BLaER1 (cell line): ENCODE results near the gene SVIL.
"Not testable (repeated sequence)": the region's sequence is repeated elsewhere in the genome, so short reads cannot be mapped to it uniquely, and the experiment has no call there.

Source experiments
- H3K27ac ChIP-seq: shearing (Covaris generic); formaldehyde crosslinking; 2 replicates; pipeline ENCODE4 v1.8.1; 2022
- H3K27me3 ChIP-seq: shearing (Covaris generic); formaldehyde crosslinking; 2 replicates; pipeline ENCODE4 v1.8.1; 2022
- H3K36me3 ChIP-seq: shearing (Covaris generic); formaldehyde crosslinking; 2 replicates; pipeline ENCODE4 v1.8.1; 2022
- H3K4me1 ChIP-seq: shearing (Covaris generic); formaldehyde crosslinking; 2 replicates; pipeline ENCODE4 v1.8.1; 2022
- H3K4me2 ChIP-seq: shearing (Covaris generic); formaldehyde crosslinking; 2 replicates; pipeline ENCODE4 v1.8.1; 2022
- H3K4me3 ChIP-seq: shearing (Covaris generic); formaldehyde crosslinking; 2 replicates; pipeline ENCODE4 v1.8.1; 2022
- H3K9ac ChIP-seq: shearing (Covaris generic); formaldehyde crosslinking; 2 replicates; pipeline ENCODE4 v1.8.1; 2022
- H3K9me3 ChIP-seq: shearing (Covaris generic); formaldehyde crosslinking; 2 replicates; pipeline ENCODE4 v1.8.1; 2022
- H4K20me1 ChIP-seq: shearing (Covaris generic); formaldehyde crosslinking; 2 replicates; pipeline ENCODE4 v1.8.1; 2022
- Cebpa-rat ChIP-seq: shearing (Covaris generic); IDR thresholded peaks from 2 replicates; pipeline ENCODE4 v1.8.1; 2022

Gene SVIL

DNA sequence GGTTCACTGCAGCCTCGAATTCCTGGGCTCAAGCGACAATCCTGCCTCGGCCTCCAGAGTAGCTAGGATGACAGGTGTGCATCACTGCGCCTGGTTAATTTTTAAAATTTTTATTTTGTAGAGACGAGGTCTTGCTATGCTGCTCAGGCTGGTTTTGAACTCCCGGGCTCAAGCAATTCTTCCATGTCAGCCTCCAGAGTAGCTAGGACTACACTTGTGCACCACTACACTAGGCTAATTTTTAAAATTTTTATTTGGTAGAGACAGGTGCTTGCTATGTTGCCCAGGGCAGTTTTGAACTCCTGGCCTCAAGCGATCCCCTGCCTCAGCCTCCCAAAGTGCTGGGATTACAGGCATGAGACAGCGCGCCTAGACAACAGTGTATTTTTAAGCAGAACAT lies 120.5 kb downstream of the SVIL start:
- H3K27me3 ChIP-seq: no peaks in the 10 kb centered on the region
- H3K4me1 ChIP-seq: peaks cover 5% of the 10 kb centered on the region
- no peak overlapping the region for H3K9ac ChIP-seq
- H3K4me3 ChIP-seq: no peak overlapping the region
- H4K20me1 ChIP-seq: no peaks in the 10 kb centered on the region
- TF ChIP-seq Cebpa-rat: no peak
- no peaks in the 10 kb centered on the region for H3K9me3 ChIP-seq
- peaks cover 19% of the 10 kb centered on the region; the same call in 1 of the 2 replicates for H3K36me3 ChIP-seq
- H3K27ac ChIP-seq: no peak overlapping the region
- H3K4me2 ChIP-seq: no peak overlapping the region

DNA sequence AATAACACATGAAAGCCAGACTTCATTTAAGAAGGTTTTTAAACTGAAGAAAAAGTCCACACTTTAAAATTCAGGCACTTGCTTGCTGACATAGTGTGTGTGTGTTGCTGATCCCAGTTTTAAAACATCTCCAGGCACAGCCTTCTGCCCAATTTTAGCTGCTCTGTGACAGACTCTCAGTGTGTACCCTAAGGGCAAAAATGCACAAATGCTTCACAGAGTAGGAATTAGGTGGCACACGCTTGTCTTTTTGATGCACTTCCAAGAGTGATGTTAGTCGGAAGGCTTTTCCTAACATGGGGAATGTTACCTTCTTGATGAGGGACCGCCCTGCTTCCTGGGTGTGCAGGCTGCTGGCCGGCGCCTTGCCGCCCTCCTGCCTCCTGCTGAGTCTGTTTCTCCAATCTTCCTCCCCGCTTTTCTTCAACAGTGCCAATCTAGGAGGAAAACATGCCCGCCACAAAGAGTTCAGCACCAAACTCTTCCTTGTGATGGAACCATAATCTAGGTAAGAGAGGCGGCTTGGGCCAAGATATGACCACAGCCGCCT lies 122.3 kb downstream of the SVIL start:
- H3K4me3 ChIP-seq: no peak overlapping the region
- 0 out of 2 replicates have a peak, but pooled peaks cover 10% of the 10 kb centered on the region for H3K36me3 ChIP-seq
- TF ChIP-seq Cebpa-rat: no peak
- no peaks in the 10 kb centered on the region for H4K20me1 ChIP-seq
- no peak overlapping the region for H3K4me2 ChIP-seq
- H3K27me3 ChIP-seq: no peaks in the 10 kb centered on the region
- no peak overlapping the region for H3K9ac ChIP-seq
- H3K27ac ChIP-seq: no peak overlapping the region
- H3K9me3 ChIP-seq: no peaks in the 10 kb centered on the region
- peaks cover 12% of the 10 kb centered on the region for H3K4me1 ChIP-seq

DNA sequence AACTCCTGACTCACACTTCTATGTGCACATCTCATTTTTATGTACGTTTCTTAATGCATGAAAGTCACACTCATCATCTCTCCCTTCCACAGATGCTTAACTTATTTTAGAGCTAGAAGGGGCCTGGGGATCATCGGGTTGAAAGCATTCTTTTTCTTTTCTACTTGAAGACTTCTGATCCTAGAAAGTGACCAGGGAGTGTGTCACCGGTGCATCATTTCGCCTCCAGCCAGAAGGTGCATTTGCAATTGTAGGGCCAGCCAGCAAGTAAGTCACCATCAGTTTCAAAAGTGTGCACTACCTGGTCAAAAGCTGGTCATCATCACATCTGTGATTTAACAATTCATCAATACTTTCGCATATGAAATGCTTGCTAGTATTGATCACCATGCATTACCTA lies 123.0 kb downstream of the SVIL start:
- not testable (repeated sequence) for H3K4me3 ChIP-seq, H3K27me3 ChIP-seq, H4K20me1 ChIP-seq, H3K27ac ChIP-seq, H3K9me3 ChIP-seq, H3K4me2 ChIP-seq, H3K9ac ChIP-seq
- H3K4me1 ChIP-seq: peaks cover 12% of the 10 kb centered on the region
- H3K36me3 ChIP-seq: 0 out of 2 replicates have a peak, but pooled peaks cover 10% of the 10 kb centered on the region

DNA sequence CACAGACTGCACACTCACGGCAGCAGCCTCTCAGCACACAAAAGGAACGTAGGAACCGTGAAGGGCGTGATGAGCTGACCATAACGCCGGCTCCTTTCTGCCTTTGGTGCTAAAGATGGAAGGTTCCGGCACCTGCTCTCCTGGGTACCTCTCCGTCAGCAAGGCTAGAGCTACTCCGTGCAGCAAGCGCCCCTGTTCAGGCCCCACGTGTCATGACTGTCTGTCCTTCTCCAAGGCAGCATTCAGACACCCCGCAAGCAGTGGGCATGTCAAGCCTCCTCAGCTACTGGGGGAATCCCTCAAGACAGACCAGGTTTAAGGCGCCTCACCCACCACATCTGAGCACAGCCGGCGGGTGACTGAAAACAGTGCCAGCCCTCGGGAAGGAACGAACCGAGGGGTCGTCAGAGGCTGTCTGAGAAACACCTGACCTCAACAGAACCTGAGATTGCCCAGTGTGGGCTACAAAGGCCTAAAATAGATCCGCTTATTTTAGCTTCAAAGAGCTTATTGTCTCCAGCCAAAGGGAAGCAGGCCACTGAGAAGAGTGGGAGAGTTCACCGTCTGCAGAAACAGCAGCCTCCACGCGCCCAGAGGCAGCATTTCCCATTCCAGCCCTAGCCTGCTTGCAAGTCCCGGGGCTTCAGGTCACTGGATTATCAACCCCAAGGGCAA lies 124.2 kb downstream of the SVIL start:
- not testable (repeated sequence) for H3K9ac ChIP-seq, H3K27me3 ChIP-seq, H3K9me3 ChIP-seq, H3K36me3 ChIP-seq, H3K4me2 ChIP-seq, H3K4me3 ChIP-seq, H3K27ac ChIP-seq, H4K20me1 ChIP-seq
- H3K4me1 ChIP-seq: peaks cover 12% of the 10 kb centered on the region

DNA sequence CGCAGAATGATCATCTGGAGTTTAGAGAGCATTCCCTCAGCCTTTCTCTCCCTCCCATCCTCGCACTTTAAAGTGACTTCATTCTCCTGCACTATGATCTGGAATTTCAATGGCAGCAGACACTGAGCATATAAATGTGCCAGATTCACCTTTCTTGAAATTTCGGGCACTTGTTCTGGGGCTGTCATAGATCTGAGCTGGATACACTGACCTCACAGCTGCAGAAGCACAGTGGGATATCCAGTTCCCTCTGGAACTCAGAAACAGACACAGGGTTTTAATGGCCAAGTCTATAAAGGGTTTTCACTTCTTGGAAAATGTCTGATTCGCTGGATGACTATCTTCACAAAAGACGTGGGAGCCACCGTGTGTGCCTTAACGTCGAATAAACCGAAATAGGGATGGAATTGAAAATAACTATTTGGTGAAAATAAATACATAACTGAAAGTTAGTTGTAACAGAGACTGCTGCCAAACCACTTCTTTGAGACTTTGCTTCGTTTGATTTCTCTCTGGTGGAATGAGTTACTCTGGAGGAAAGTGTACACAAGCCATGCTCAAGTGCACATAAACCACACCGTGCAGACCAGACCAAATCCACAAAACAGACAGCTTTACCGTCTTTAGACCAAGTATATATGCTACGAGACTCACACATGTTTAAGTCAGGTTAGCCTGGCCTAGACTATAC lies 126.1 kb downstream of the SVIL start:
- Histone ChIP-seq H3K4me2 (peak overlapping the region; percentile 37), H4K20me1 (no peaks in the 10 kb centered on the region), H3K4me3 (no peak overlapping the region), H3K27me3 (no peaks in the 10 kb centered on the region), H3K9me3 (no peaks in the 10 kb centered on the region), H3K27ac (no peak overlapping the region), H3K4me1 (peaks cover 12% of the 10 kb centered on the region), H3K9ac (no peak overlapping the region), H3K36me3 (no peaks in the 10 kb centered on the region)
- TF ChIP-seq Cebpa-rat: no peak

DNA sequence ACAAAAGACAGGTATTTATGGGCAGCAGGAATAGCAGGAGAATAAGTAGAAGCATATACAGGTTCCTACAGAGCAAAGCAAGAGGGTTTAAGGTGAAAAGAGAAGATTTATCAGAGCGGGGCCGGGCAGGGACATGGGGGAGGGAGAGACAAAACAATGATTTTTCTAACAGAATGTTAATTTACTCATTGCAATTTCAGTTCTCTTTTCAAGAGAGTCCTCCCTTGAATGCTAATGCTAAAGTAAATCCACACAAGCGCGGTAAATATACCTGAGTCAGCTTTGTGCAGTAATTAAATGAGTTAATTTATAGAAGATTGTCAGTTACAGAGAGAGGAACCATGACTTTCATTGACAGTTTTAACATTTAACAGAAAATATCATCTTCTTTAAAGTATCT lies 127.0 kb downstream of the SVIL start:
- H4K20me1 ChIP-seq, H3K36me3 ChIP-seq, H3K27ac ChIP-seq, H3K4me3 ChIP-seq, H3K4me2 ChIP-seq, H3K27me3 ChIP-seq, H3K9ac ChIP-seq, H3K9me3 ChIP-seq: not testable (repeated sequence)
- H3K4me1 ChIP-seq: peaks cover 12% of the 10 kb centered on the region

DNA sequence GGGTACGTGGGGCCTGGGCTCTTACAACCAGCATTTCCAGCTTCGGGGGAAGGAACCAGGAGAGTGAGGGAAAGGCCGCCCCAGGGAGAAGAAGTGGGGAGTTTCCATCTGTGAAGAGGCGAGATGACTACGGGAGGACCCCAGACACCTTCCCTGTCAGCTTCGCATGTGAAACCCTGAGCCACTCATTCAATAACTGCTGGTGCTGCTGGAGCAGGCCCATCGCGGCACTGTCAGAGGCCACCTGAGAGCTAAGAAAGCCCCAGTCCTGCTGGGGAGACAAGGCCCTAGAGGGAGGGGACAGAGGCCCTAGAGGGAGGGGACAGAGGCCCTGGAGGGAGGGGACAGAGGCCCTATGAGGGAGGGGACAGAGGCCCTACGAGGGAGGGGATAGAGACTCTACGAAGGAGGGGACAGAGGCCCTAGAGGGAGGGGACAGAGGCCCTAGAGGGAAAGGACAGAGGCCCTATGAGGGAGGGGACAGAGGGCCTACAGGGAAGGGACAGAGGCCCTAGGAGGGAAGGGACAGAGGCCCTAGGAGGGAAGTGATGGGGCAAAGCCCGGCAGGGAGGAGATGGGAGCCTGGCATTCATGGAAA lies 128.3 kb downstream of the SVIL start:
- not testable (repeated sequence) for H3K27ac ChIP-seq, H3K9me3 ChIP-seq, H3K36me3 ChIP-seq, H4K20me1 ChIP-seq, H3K4me3 ChIP-seq, H3K9ac ChIP-seq, H3K27me3 ChIP-seq, H3K4me2 ChIP-seq
- peaks cover 12% of the 10 kb centered on the region for H3K4me1 ChIP-seq

DNA sequence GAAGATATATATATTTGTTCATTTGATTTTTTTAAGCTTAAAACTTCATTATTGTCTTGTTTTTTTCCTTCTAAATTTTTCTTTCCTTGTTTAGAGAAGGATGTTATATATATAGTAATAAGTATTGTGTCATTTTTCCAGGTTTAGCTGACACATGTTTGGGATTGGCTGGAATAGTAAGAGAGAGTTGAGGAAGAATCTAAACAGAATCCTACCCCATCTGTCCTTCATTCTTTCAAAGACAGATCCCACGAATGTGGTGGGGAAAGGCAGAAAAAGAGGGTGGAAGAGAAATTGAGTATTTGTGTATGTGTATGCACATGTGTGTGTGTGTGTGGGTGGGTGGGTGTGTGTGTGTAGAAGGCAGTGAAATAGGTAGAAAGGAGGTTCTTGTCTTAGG lies 132.4 kb downstream of the SVIL start:
- Histone ChIP-seq H3K27ac (no peak overlapping the region), H3K9me3 (no peaks in the 10 kb centered on the region), H3K4me3 (no peak overlapping the region), H3K4me2 (no peak overlapping the region), H3K27me3 (no peaks in the 10 kb centered on the region), H3K4me1 (no peaks in the 10 kb centered on the region), H4K20me1 (no peaks in the 10 kb centered on the region), H3K36me3 (no peaks in the 10 kb centered on the region), H3K9ac (no peak overlapping the region)
- no peak for TF ChIP-seq Cebpa-rat

DNA sequence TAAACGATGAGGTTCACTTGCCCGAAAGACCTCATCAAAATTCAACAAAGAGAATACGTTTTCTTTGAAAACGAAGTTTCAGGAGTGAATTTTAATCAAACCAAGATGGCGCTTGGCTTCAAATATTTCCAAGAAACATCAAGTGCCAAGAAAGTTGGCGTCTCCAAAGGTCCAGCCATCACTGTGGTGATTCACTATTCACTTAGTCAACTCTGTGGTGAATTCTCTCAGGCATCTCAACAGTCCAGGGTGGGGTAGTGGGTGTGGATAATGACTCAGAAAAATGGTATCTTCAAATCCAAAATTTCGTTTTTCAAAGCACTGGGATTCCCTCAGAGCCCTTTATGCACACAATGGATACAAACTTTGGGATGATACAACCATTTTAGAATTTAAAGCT lies 133.1 kb downstream of the SVIL start:
- Histone ChIP-seq H3K36me3 (no peaks in the 10 kb centered on the region), H3K27ac (no peak overlapping the region), H3K9me3 (no peaks in the 10 kb centered on the region), H3K4me2 (no peak overlapping the region), H3K4me1 (no peaks in the 10 kb centered on the region), H3K4me3 (no peak overlapping the region), H3K9ac (no peak overlapping the region), H4K20me1 (no peaks in the 10 kb centered on the region), H3K27me3 (no peaks in the 10 kb centered on the region)
- TF ChIP-seq Cebpa-rat: no peak

DNA sequence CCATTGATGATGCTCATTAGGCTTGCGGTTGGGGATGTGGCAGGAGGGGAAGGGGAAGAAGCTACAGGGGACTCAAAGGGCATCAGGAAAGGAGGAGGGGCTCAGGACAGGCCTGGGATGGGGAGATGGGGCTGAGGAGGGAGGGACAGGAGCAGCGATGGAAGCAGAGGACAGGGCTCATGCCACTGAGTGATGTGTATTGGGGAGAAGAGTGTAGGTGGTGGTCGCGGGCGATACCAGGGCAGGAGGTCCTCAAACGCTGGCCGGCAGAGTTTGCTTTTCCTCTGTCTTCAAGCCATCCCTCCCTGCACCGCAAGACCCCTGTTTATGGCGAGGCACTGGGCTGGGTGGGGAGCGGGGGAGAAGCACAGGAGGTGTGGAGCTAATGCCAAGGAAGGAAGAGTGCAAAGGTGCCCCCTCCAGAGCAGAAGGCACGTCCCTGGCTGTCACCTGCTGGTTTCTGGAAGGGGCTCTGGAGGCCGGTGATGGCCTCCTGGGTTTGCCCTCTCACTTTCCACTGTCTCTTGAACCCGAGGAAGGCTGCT lies 134.7 kb downstream of the SVIL start:
- no peak overlapping the region for H3K9ac ChIP-seq
- H3K9me3 ChIP-seq: no peaks in the 10 kb centered on the region
- no peak for TF ChIP-seq Cebpa-rat
- 0 out of 2 replicates have a peak, but pooled peaks cover 6% of the 10 kb centered on the region for H3K36me3 ChIP-seq
- no peaks in the 10 kb centered on the region for H3K4me1 ChIP-seq
- no peak overlapping the region for H3K4me3 ChIP-seq
- H3K4me2 ChIP-seq: no peak overlapping the region
- no peaks in the 10 kb centered on the region for H4K20me1 ChIP-seq
- H3K27me3 ChIP-seq: no peaks in the 10 kb centered on the region
- H3K27ac ChIP-seq: no peak overlapping the region
